AG09319 (cell line): ENCODE results near the gene ABCD4.
A peak's percentile ranks its signal among the peaks of the same experiment; 100 is the strongest.

Experiments
- DNase-seq: peaks from one replicate; pipeline ENCODE4 v3.0.0-alpha.2; 2010; ENCODE audit warnings: low read depth; ENCODE audit errors: extremely low read depth
- CTCF ChIP-seq: IDR thresholded peaks from 2 replicates; pipeline ENCODE4 v1.5.1; 2011; ENCODE audit warnings: low read depth, mild to moderate bottlenecking, inconsistent platforms, low read length, moderate library complexity

ABCD4 gene

GRCh38 chr14:74302634-74303569, at the start of gene ABCD4:
Gene ABCD4, minus strand, starts transcription at chr14:74302934. Its CDS starts 22 bp downstream, at chr14:74302912.
- DNase-seq, result peak; percentile 75
- TF ChIP-seq CTCF, result peak; percentile 57

GRCh38 chr14:74350928-74351323, 48.2 kb upstream of the ABCD4 start:
- TF ChIP-seq CTCF, result no peak

GRCh38 chr14:74350211-74350927, 47.6 kb upstream of the ABCD4 start:
- no peak for DNase-seq
- TF ChIP-seq CTCF, result no peak

More at GRCh38 chr14:74350928-74351323, 48.2 kb upstream of the ABCD4 start:
- no peak for DNase-seq

DNA sequence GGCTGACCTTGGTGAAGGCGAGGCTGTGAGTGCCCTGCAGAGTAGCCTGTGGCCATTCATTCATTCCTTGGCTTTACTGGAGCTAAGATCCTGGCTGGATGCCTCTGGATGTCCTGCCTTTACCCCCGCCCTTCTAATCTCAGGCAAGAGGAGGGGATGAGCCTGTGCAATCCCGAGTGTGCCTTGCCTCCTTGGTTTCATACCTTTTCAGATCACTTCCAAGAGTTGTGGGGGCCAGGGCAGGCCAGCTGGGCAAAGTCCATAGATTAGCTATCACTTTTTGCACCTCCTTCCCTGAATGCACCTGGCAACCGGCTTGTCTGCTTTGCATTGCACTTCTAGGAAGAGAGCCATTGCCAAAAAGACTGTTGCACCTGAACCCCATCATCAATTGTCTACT, 47.0 kb upstream of the ABCD4 start:
- DNase-seq, result no peak
- TF ChIP-seq CTCF, result no peak

DNA sequence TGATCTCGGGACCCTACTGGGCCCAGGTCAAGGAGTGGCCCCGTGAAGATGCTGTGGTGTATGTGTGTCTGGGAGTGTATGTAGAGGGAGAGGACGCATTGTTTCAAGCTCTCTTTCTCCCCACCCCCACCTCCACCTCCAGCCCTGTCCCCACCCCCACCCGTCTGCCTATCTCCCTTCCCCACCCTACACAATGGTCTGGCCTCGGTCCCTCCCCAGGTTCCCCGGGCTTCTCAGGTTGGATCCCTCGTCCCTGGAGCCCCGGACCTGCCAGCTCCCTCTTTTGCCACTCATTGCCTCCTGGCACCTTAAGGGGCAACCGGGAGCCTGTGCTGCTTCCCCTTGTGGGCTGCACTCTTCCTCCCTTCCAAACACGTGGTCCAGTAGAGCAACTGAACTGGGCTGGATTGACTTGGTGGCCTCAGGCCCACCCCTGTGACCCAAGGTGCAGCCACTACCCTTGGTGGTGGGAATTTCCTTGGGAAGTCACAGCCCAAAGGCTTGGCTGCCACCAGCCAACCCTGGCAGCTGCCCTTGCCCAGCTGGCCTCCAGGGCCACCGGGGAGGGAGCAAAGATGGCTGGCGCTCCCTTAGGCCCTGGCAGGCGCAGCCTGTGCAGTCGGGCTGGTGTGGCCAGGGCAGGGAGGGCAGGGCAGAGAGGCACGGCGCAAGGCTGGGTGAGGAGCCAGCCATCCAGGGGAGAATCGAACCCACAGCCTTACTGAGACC, 46.2 kb upstream of the ABCD4 start:
- DNase-seq, result no peak
- no peak for TF ChIP-seq CTCF

DNA sequence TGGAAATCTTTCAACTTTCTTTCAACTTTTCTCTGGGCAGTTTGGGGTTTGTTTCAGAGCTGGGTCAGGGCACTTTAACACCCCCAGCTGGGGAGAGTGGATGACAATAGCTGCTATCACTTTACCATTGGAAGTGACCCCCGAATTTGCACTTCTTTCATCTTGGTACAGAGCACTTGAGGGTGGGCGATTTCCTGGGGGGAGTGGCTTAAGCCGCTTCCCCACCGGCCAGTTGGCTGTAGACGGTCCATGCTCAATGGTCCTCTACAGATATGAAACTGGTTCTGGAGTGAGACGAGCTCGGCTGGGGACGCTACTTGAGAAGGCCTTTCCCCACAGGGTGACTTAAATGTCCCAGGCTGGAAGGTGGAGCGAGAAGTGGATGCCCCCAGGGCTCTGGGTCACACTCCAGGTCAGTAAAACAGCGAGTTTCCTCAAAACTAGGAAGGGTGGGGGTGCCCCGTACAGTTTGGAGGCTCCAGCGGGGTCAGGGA, 45.6 kb upstream of the ABCD4 start, which contains the start of gene VRTN:
Gene VRTN (plus strand): TSS at position 231 of the 494 bp plus-strand sequence. CDS start 8,313 bp downstream, outside the sequence.
- DNase-seq, result no peak
- no peak for TF ChIP-seq CTCF

GRCh38 chr14:74347795-74348100, 45.0 kb upstream of the ABCD4 start:
- DNase-seq, result no peak
- no peak for TF ChIP-seq CTCF
